GM21825 (cell line): ENCODE results near the gene PDCD10.

ENCODE experiments used
- ATAC-seq: cut with Tn5 transposase; IDR thresholded peaks from one replicate; pipeline ENCODE4 v1.9.1; 2021; ENCODE audit warnings: mild to moderate bottlenecking, moderate library complexity; ENCODE audit not compliant: unreplicated experiment

PDCD10 gene

DNA sequence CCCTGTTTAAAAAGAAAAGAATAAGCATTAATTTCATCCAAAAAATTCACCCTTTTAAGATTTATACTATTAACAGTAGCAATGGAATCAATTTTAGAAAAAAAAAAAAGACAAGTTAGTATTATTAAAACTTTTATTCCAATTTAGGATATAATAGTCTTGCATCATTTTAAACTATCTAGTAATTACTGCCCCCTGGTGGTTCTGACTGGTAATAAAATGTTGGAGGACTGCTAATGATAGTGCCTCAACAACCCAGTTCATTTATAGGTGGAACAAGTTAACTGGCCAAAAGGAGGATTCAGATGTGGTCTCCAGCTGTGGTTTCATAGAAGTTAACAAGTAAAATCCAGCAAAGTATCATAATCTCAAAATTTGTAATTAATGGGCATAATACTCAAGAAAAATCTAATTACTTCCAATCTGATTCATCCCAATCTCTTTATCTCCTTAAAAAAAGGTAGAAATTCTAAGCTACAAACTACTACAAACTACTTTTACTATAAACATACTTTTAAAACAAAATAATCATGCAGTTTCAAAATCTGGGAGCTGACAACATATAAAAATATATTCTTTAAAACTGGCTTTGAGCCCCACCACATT is 50.2 kb downstream of the PDCD10 start:
- peak; percentile 76 for ATAC-seq

DNA sequence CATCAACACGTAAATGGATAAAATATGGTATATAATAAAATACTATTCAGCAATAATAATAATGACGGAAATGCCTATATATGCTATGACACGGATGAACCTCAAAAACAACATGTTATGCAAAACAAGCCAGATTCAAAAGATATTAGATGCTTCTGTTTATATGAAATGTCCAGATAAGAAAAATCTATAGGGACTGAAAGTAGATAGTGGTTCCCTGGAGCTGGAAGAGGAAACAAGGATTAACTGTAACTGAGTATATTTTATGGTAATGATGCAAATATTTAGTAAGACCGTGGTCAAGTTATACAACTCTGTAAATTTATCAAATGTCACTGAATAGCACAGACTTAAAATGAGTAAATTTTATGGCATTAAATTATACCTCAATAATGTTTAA is 55.2 kb downstream of the PDCD10 start:
- ATAC-seq, result no peak

DNA sequence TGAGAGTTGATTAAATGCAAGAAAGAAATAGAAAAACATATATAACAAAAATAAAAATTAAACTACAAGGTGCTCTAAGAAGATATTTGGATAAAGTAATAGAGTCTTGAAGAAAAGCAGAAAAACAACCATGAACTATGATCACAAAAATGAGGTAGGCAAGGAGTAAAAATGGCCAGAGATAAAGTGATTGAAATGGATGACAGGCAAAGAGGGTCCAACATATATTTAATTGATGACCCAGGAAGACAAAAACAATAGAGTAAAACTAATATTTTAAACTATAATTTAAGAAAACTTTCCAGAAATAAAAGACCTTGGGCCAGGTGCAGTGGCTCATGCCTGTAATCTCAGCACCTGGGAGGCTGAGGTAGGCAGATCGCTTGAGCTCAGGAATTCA is 58.8 kb downstream of the PDCD10 start:
- no peak for ATAC-seq

DNA sequence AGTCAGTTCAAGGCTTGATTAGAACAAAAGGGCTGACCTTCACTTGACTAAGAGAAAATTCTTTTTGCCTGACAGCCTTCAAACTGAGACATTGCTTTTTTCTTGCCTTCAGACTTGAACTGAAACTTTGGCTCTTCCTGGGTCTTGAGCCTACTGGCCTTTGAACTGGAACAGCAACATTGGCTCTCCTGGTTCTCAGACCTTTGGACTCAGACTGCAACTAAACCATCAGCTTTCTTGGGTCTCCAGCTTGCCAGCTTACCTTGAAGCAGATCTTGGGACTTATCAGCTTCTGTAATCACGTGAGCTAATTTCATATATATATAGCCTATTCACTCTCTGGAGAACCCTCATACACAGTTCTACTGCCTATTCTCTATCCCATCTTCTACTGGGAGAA is 61.5 kb downstream of the PDCD10 start:
- no peak for ATAC-seq

DNA sequence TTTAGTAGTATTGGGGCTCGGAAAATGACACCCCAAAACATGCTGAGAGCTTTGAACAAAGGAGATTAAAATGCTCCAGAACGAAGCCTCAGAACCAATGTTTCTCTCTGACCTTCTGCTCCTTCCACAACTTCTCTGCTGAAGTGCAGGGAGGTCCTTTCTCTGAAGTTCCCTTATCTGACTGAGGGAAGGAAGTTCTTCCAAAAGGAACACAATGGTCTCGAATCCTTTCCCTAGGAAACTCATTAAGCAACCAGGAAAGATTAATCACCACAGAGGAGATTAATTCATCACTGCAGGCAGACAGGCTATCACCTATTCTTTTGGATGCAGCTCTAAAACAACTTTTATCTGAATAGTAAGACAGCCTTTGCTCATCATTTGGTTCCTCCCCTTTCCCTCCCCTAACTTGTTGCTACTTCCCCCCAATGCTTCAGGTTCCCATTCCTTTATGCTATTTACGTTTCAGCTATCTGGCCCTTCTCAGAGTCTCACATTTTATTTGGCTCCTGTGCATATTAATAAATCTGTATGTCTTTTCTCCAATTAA is 62.7 kb downstream of the PDCD10 start:
- ATAC-seq, result no peak

DNA sequence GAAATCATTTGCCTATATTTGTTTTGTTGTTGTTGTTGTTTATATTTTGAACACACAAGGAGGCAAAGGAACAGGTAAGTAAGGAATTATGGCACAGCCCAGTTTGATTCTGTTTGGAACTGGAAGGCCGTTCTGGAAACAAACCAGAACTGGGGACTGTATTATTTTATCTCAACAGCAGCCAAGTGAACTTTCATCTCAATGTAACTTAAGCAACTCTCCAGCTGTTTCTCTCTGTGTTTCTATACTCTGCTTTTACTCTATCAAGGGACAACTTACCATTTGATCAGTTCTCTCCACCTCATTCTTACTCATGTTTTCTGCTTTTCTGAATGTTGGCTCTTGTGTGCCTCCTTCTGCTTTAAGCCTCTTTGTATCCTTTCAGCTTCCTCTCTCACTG is 65.0 kb downstream of the PDCD10 start:
- ATAC-seq, result no peak

DNA sequence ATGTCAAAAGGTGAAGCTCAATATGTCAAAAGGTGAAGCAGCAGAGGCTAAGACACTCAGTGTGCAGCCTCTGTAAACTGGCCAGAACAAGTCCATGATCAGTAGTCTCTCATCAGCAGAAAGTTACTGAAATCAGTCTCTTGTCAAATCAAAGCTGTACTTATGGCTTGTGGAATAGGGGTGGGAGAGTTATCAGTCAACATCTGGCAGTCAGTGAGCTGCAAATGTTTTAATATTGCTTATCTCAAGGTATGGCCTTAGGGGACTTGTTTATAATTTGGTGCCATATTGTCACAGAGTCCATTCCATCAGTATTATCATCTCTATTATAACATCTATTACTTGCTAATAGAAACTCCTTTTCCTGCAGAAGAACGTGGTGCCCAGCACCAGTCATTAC is 66.0 kb downstream of the PDCD10 start:
- ATAC-seq, result no peak

DNA sequence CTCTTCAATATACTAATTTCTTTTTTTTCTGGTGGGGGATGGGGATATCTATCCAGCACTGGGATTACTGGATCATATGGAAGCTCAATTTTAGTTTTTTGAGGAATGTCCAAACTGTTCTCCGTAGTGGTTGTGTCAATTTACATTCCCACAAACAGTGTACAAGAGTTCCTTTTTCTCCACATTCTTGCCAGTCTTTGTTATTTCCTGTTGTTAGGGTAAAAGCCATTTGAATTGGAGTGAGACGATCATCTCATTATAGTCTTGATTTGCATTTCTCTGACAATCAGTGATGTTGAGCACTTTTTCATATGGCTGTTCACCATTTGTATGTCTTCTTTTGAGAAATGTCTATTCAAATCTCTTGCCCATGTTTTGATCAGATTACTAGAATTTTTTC is 68.1 kb downstream of the PDCD10 start:
- ATAC-seq, result no peak

DNA sequence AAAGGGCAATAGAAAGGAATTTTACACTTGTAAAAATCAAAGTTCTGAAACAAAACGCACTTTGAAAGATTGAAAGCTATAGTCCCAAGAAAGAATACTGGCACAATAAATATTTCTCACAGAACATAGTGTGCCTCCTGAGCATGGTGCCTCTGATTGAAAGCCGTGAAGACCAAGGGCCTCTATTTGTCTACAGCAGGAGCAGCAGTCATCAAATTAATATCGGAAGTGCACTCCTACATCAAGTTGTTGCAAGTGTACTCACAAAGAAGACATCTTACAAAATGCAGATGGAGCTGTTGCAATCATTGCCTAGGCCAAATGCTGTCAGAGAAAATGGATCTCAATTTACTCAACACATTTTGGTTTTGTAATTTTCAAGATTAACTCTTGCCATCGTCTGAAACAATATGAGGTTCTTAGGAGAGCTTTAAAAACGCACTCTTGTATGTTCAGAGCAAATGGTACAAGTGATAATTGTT is 71.7 kb downstream of the PDCD10 start:
- no peak for ATAC-seq

DNA sequence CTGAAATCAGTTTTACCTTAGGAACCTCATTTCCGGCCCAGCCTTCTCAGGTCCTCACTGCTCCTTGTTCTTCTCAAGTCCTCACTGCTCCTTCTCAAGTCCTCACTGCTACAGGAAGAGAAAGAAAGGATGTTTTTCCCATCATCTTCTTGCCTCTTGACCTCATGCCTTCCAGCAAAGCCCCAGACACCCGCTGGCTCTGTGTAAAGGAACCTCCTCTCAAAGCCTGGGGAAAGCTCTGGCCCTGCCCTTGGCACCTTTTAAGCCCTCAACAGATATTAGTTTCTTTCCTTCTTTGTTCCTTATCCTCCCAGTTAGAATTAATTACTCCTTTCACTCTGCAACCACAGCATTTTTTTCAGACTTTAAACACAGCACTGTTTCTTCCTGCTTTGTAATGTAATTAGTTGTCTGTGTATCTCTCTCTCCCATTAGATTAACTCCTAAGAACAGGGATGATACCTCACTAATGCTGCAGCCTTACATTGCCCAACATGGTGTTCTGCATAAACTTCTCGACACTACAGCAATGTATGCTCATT is 76.9 kb downstream of the PDCD10 start:
- no peak for ATAC-seq

DNA sequence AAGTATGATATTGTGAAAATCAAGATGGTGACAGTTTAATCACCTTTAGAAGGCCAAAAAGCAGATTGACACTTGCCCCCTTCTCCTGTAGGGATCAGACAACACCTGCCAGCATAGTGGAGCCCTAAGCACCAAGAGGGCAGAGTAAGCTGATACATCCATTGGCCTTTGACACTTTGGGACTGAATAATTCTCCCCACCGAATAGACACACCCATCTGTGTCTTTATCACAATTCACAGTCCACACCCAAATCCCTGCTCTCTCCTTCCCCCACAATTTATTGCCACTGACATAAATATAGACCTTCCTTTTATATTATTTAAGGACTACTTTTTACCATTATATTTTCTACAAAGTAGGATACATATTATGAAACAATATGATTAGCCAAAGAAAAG is 77.9 kb downstream of the PDCD10 start:
- ATAC-seq, result no peak

DNA sequence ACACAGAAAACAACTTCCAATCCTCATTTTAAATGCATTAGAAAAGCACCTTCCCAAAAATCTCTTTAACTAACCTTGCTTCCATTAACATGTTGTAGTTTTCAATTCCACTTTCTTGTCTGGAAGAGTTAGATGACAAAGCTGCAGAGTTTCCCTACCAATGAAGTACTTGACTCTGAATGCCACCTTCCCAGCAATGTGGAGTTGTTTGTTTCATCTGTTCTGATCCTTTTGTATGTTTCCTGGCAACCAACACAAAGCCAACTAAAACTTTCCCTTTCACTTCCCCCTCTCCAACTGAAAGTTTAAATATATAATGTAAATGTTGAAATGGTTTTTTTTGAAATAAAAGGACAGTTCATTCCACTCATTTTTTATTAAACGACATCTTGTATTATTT is 80.9 kb downstream of the PDCD10 start, which contains the start of gene WDR49:
TSS of gene WDR49 (minus strand) at position 183 of the 400 bp plus-strand sequence. CDS start 517 bp downstream, outside the sequence.
- ATAC-seq, result no peak

DNA sequence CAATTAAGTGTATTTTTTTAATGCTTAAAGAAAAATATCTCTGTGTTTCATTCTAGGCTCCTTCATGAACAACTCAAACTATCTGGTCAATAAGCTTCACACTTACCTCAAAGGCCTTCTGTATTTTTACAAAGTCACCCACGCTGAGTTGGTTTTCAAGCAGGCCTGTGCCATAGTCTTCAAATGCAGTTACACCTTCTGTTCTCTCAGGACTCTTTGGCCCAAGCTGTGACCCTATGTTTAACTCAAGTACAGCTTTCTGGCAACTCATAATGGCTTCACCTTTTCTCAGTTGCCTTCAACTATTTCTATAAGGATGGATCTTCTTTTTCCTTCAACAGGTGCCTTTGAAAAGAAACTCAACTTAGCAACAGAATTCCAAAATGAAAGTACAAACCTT is 81.5 kb downstream of the PDCD10 start:
- no peak for ATAC-seq

DNA sequence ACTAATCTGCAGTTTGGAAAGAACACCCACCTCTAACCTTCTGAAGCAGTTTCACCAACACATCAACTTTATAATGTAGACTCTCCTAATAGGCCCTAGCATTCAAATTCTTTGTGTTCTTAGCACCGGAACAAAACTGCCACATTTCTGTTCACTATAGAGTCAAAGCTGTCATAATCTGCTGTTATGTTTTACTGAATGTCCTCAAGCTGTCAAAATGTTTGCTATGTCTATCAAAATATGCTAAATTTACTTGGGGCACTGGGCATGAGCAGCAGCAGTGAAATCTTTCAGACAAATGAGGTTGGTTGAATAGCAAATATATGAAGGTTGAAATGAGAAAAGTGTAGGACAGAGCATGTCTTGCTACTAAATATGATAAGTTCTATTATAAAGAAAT is 82.9 kb downstream of the PDCD10 start:
- ATAC-seq, result no peak

DNA sequence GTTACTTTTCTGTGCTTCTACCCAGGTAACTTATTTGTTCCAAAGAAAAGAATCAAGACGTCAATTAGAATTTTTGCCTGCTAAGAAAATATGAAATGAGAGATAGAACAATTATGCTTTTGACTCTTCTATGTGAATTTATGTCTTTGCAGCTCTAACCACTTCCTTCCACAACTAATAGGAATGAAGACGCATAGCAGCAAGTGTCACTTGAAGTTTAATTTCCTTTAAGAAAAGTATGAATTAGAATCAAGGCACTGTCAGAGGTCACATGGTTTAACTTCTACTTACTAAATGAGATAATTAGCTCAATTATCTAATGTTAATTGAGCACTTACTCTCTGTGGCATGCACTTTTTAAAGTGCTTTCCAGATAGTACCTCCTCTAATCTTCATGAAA is 84.2 kb downstream of the PDCD10 start:
- ATAC-seq, result no peak

DNA sequence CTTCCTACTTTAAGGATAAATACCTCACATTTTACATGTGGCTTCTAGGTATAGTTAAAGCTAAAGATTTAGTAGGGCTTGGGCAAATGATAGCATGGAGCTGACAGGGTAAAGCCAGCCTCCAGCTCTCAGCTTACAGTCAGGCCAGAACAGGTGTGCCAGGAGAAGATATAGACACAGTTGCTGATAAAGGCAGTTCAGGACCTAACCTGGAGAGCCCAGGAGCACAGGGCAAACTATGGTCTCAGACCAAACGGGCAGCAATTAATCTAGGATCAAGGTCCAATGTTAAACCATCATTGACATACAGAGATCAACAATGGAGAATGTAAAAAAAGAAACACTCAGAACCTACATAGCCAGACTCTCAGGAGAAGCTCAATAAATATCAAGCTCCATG is 84.9 kb downstream of the PDCD10 start:
- ATAC-seq, result no peak

DNA sequence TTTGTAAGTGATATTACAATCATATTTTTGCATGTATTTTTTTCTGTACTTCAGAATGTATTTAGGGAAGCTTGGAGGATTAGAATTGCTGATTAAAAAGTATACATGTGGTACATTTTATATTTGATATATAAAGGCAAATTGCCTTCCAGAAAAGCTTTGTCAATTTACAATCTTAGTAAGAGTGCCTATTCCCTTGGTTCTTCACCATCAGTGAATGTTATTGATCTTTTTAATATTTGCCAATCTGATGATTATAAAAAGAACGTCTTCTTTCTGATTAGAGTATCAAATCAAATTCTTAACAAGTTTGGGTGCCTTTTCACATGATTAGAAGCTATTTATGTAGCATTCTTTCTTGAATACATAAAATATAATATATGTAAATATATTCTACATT is 90.1 kb downstream of the PDCD10 start:
- no peak for ATAC-seq
